MM.1S (cell line): ENCODE measurements around the gene RALA.

Experiments
- EZH2 ChIP-seq: fragments of 300-600 bp; sonication (generic); optimal IDR thresholded peaks from 2 replicates; pipeline ENCODE3; 2017; ENCODE audit warnings: low read depth, mild to moderate bottlenecking, antibody characterized with exemption, low read length, mixed read lengths
- EZH2phosphoT487 ChIP-seq: fragments of 300-600 bp; sonication (generic); IDR thresholded peaks from 2 replicates; pipeline ENCODE4 v1.6.1; 2018; ENCODE audit warnings: antibody characterized with exemption, low read length
- TF ChIP-seq, protein P1 (sequence below): fragments of 300-600 bp; sonication (generic); IDR thresholded peaks from 2 replicates; pipeline ENCODE4 v1.5.1; 2016; ENCODE audit warnings: antibody characterized with exemption, low read length, mixed read lengths

DNA sequence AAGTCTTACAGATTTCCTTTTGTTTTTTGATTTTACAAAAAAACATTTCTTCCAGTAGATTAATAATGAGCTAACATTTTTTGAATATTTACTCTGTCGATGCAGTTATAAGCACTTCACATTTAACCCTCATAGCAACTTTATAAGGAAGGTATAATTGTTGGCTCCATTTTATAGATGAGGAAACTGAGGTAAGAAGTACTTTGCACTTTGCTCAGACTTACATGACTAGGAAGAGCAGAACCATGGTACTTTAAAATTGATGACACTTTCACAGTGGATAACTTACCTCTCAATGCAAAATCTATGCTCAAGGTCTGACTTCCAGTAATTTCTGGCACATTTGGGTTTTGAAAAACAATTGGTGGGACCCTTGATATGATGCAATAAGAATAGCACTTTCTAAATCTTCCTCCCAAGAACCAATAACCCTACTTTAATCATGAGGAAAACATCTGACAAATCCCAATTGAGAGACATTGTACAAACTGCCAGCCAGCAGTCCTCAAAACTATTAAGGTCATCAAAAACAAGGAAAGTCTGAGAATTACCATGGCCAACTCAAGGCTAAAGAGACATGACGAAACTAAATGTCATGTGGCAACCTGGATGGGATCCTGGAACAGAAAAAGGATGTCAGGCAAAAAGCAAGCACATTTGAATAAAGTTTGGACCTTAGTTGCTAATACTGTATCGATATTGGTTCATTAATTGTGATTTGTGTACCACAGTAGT lies 72.6 kb downstream of the RALA start:
- TF ChIP-seq, protein P1, sequence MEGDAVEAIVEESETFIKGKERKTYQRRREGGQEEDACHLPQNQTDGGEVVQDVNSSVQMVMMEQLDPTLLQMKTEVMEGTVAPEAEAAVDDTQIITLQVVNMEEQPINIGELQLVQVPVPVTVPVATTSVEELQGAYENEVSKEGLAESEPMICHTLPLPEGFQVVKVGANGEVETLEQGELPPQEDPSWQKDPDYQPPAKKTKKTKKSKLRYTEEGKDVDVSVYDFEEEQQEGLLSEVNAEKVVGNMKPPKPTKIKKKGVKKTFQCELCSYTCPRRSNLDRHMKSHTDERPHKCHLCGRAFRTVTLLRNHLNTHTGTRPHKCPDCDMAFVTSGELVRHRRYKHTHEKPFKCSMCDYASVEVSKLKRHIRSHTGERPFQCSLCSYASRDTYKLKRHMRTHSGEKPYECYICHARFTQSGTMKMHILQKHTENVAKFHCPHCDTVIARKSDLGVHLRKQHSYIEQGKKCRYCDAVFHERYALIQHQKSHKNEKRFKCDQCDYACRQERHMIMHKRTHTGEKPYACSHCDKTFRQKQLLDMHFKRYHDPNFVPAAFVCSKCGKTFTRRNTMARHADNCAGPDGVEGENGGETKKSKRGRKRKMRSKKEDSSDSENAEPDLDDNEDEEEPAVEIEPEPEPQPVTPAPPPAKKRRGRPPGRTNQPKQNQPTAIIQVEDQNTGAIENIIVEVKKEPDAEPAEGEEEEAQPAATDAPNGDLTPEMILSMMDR, result no peak
- no peak for TF ChIP-seq EZH2
- no peak for TF ChIP-seq EZH2phosphoT487
